ENCODE results near the gene ACE2. TPM values are rescaled to one million over a fixed set of nuclear protein-coding genes. Genes with fewer than 3 reads are reported as not detected.

Gene ACE2
- total RNA-seq, 1 experiment from 2014 or later = not detected

DNA sequence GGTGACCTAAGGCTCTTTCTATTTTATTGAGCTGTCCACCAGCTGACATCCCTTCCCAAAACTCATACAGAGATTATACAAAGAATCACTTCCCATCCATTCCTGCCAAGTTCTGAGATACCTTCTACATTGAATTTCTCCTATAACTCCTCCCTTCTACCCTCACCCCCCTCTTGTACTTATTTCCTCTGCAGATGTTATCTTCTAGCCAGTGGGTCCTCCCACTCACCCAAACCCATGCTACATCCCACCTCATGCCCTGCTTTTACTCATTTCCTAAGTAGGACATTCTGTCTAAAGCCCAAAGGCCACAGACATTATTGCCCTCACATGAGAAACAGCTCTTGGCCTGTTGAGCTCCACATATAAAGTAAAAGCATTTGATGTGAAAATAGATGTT lies 71.6 kb downstream of the ACE2 start:
- H3K23me2 ChIP-seq (ENCODE audit: insufficient read length, low read depth, low read length, poor library complexity, severe bottlenecking) = no peaks in the 10 kb centered on the region
- H3K36me3 Mint-ChIP-seq (ENCODE audit: insufficient read depth in 1 of 3, low read depth in 3 of 3) = no peaks in the 10 kb centered on the region
- no peak overlapping the region for H2BK120ac ChIP-seq (ENCODE audit: low read depth, low read length, poor library complexity, severe bottlenecking)
- no peak overlapping the region for H3K9ac ChIP-seq (ENCODE audit: extremely low read depth, insufficient read length, low read length)
- no peak overlapping the region for H3K23ac ChIP-seq (ENCODE audit: insufficient read length, low read depth, low read length)
- H3K9me3 ChIP-seq (ENCODE audit: control insufficient read depth, low read depth, low read length) = no peaks in the 10 kb centered on the region
- H3K14ac ChIP-seq (ENCODE audit: insufficient read depth, low read length) = no peak overlapping the region
- H4K20me1 ChIP-seq (ENCODE audit: control insufficient read depth, insufficient read depth, insufficient read length) = no peaks in the 10 kb centered on the region
- no peaks in the 10 kb centered on the region; a peak in 1 of 5 replicates for H3K9me3 Mint-ChIP-seq
- H3K27me3 ChIP-seq (ENCODE audit: insufficient read depth, low read length) = no peaks in the 10 kb centered on the region
- no peak overlapping the region for H4K5ac ChIP-seq (ENCODE audit: insufficient read length, low read depth, low read length)
- TF ChIP-seq, protein P1, sequence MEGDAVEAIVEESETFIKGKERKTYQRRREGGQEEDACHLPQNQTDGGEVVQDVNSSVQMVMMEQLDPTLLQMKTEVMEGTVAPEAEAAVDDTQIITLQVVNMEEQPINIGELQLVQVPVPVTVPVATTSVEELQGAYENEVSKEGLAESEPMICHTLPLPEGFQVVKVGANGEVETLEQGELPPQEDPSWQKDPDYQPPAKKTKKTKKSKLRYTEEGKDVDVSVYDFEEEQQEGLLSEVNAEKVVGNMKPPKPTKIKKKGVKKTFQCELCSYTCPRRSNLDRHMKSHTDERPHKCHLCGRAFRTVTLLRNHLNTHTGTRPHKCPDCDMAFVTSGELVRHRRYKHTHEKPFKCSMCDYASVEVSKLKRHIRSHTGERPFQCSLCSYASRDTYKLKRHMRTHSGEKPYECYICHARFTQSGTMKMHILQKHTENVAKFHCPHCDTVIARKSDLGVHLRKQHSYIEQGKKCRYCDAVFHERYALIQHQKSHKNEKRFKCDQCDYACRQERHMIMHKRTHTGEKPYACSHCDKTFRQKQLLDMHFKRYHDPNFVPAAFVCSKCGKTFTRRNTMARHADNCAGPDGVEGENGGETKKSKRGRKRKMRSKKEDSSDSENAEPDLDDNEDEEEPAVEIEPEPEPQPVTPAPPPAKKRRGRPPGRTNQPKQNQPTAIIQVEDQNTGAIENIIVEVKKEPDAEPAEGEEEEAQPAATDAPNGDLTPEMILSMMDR (conservative IDR thresholded peaks at IDR 0.05) = no peak
- H3K4me1 ChIP-seq (ENCODE audit: insufficient read depth, low read length) = no peaks in the 10 kb centered on the region
- H2BK15ac ChIP-seq (ENCODE audit: low read depth, low read length) = no peak overlapping the region
- no peak overlapping the region for H2AFZ ChIP-seq (ENCODE audit: low read length)
- no peaks in the 10 kb centered on the region for H3K79me2 ChIP-seq (ENCODE audit: insufficient read depth, low read length)
- no peak overlapping the region for H2AK5ac ChIP-seq (ENCODE audit: insufficient read length, low read length)
- no peak overlapping the region for H4K91ac ChIP-seq (ENCODE audit: insufficient read length, low read depth, low read length)
- H3K27me3 Mint-ChIP-seq (ENCODE audit: low read depth) = peaks cover 7% of the 10 kb centered on the region
- no peak overlapping the region for H2BK5ac ChIP-seq (ENCODE audit: insufficient read length, low read length)
- no peak overlapping the region for H2BK20ac ChIP-seq (ENCODE audit: low read depth, low read length, poor library complexity, severe bottlenecking)
- no peak overlapping the region for H3K18ac ChIP-seq (ENCODE audit: insufficient read length, low read depth, low read length)
- no peak for DNase-seq
- no peaks in the 10 kb centered on the region for H3K4me1 Mint-ChIP-seq
- no peak overlapping the region for H3K56ac ChIP-seq (ENCODE audit: insufficient read length, low read depth, low read length)
- H3K4ac ChIP-seq (ENCODE audit: low read depth, low read length) = no peak overlapping the region
- no peak overlapping the region for H3K4me3 Mint-ChIP-seq
- no peak overlapping the region for H3K27ac Mint-ChIP-seq
- no peak overlapping the region for H2BK12ac ChIP-seq (ENCODE audit: insufficient read length, low read depth, low read length)
- H4K8ac ChIP-seq (replicated peaks; ENCODE audit: insufficient read length, low read depth, low read length) = no peak overlapping the region
- no peak overlapping the region for H3T11ph ChIP-seq (ENCODE audit: low read length)
- no peak overlapping the region for H3K27ac ChIP-seq (ENCODE audit: insufficient read length, low read depth, low read length)
- no peaks in the 10 kb centered on the region for H3K79me1 ChIP-seq (ENCODE audit: insufficient read depth, low read depth, low read length, poor library complexity, severe bottlenecking)
- H3K4me2 ChIP-seq (ENCODE audit: insufficient read depth, insufficient read length, low read length) = no peak overlapping the region

Measured in H9 (cell line).